Effector memory CD4-positive, alpha-beta T cell (primary cell): Measurements from ENCODE around the gene OTOL1.

Experiments used
- DNase-seq, 3 donors: peaks; one replicate each; pipeline ENCODE4 v3.0.0-alpha.2; 2020
- H3K27ac ChIP-seq: 2 replicates; pipeline ENCODE4 v1.7.0; 2013; ENCODE audit warnings: mild to moderate bottlenecking, low read length, moderate library complexity; ENCODE audit not compliant: insufficient read depth, poor library complexity, severe bottlenecking
- H3K27me3 ChIP-seq: replicated peaks from 2 replicates; pipeline ENCODE4 v1.7.0; 2013; ENCODE audit warnings: mild to moderate bottlenecking, low read length; ENCODE audit not compliant: insufficient read depth, control insufficient read depth, poor library complexity, severe bottlenecking
- H3K36me3 ChIP-seq: 2 replicates; pipeline ENCODE4 v1.7.0; 2013; ENCODE audit warnings: mild to moderate bottlenecking, low read length, moderate library complexity; ENCODE audit not compliant: control insufficient read depth, insufficient read depth
- H3K4me1 ChIP-seq: 2 replicates; pipeline ENCODE4 v1.7.0; 2013; ENCODE audit warnings: low read length, mild to moderate bottlenecking; ENCODE audit not compliant: control insufficient read depth, insufficient read depth, poor library complexity, severe bottlenecking
- H3K4me3 ChIP-seq: 2 replicates; pipeline ENCODE4 v1.7.0; 2013; ENCODE audit warnings: low read length, low read depth, mild to moderate bottlenecking; ENCODE audit not compliant: insufficient read depth, poor library complexity, severe bottlenecking
- H3K9me3 ChIP-seq: 2 replicates; pipeline ENCODE4 v1.7.0; 2013; ENCODE audit warnings: mild to moderate bottlenecking, low read length, moderate library complexity; ENCODE audit not compliant: control insufficient read depth
- total RNA-seq, 3 donors: gene quantifications; one replicate each; lab custom pipeline; 2026; lab: John Stamatoyannopoulos, UW

The OTOL1 gene
- 0 reads per million in 3 donors for total RNA-seq

DNA sequence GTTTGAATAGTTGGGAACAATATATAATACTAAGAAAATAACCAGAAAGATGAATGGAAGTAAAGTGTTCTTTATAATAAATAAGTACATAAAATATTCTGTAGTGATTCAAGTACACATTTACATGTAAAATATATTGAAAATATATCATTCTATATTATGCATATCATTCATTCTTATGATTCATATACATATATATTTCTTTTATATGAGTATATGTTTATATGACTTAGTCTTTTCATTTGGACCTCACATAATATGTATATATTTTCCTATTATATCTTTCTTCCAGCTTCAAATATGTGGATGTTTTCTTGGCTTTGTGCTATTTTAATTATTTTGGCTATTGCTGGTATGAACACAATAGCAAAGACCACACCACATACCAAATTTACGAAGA is at the start of gene OTOL1:
OTOL1 (plus strand) TSS at position 301 of the 400 bp plus-strand sequence; CDS start at position 301, 0 bp downstream.
- Histone ChIP-seq H3K27ac (no peak within 1 kb of the TSS), H3K4me1 (no peaks in the 10 kb centered on the region), H3K27me3 (no peaks in the 10 kb centered on the region), H3K36me3 (no peaks in the 10 kb centered on the region), H3K9me3 (no peaks in the 10 kb centered on the region), H3K4me3 (no peak within 1 kb of the TSS)
- DNase-seq = no peak

DNA sequence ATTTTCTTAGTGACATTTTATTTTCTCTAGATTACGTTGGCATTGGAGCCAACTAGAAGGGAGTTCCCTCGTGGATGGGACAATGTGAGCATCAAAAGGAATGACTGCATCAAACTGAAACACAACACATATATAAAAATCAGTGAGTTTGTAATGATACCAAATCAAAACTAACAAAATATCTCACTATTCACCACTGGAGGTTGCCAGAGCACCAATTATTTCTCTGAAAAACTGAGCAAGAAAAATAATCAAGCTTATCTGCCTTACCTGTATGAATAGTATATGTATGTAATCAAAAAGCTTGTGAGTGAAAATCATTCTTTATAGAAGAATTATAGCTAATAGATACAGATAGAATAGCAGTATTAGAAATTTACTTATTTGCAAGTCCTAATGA is 46.8 kb upstream of the OTOL1 start:
- H3K9me3 ChIP-seq = no peaks in the 10 kb centered on the region
- H3K27ac ChIP-seq = no peak overlapping the region
- no peaks in the 10 kb centered on the region for H3K27me3 ChIP-seq
- DNase-seq = no peak
- H3K4me1 ChIP-seq = no peaks in the 10 kb centered on the region
- H3K36me3 ChIP-seq = no peaks in the 10 kb centered on the region
- H3K4me3 ChIP-seq = no peak overlapping the region

DNA sequence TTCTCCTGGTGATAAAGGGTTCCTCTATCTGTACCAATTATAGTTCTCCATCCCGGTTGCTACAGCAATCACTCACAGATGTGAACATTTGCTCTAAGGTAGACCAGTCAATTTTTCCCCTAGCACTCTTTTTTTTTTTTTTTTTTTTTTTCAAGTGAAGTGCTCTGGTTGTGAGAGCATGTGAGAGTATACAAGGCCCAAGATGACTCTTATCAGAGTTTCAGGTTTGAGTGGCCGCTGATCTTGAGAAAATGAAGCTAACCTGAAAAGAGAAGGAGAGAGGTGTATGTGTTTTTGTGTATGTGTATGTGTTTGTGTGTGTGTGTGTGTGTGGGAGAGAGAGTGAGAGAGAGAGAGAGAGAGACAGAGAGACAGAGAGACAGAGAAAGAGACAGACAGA is 44.4 kb upstream of the OTOL1 start:
- Histone ChIP-seq H3K4me1 (no peaks in the 10 kb centered on the region), H3K9me3 (no peaks in the 10 kb centered on the region), H3K4me3 (no peak overlapping the region), H3K27ac (no peak overlapping the region), H3K27me3 (no peaks in the 10 kb centered on the region), H3K36me3 (no peaks in the 10 kb centered on the region)
- no peak for DNase-seq

DNA sequence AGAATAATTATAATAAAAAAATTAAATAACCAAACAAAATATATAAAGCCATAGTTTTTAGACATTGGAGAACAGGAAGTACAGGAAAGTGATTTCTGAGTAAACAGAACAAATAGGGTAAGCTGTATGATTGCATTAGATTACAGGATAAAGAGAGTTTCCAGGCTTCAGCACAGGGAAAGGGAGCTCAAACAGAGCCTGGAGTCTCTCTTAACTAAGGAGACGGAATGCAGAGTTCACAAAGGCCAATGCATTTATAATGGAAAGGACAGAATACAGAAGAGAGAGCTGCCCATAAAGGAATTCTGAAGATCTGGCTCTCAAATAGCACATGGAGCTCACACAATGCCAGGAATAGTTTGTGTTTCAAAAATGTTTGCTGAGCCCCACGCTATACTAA is 42.0 kb upstream of the OTOL1 start:
- no peaks in the 10 kb centered on the region for H3K4me1 ChIP-seq
- no peaks in the 10 kb centered on the region for H3K9me3 ChIP-seq
- no peaks in the 10 kb centered on the region for H3K27me3 ChIP-seq
- no peak overlapping the region for H3K4me3 ChIP-seq
- H3K27ac ChIP-seq = no peak overlapping the region
- DNase-seq = no peak
- H3K36me3 ChIP-seq = no peaks in the 10 kb centered on the region

DNA sequence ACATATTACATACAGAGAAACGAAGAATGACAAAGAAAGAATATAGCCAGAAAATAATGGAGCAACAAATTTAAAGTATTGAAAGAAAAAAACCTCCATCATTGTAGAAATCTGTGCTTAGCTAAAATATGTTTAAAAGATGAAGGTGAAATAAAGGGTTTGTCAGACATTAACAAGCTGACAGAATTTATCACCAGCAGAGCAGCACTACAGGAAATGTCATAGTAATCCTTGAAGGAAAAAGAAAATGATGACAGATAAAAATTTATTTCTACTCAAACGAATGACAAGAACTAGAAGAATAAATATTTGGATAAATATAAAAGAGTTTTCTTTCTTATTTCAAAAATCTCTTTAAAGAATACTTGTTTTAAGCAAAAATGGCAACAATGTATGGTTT is 40.6 kb upstream of the OTOL1 start:
- Histone ChIP-seq H3K4me3 (no peak overlapping the region), H3K27me3 (no peaks in the 10 kb centered on the region), H3K27ac (no peak overlapping the region), H3K36me3 (no peaks in the 10 kb centered on the region), H3K4me1 (no peaks in the 10 kb centered on the region), H3K9me3 (no peaks in the 10 kb centered on the region)
- no peak for DNase-seq

DNA sequence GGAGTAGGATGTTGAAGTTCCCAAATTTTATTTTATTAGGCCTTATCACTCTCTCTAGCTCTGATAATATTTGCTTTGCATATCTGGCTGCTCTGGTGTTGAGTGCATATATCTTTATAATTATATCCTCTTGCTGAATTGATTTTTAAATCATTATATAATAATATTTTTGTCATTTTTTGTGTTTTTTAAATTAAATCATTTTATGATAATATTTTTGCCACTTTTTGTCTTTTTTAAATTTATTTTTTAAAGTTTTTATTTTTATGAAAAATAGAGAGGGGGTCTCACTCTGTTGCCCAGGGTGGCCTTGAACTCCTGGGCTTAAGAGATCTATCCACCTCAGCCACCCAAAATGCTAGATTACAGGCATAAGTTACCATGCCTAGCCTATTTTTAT is 34.5 kb upstream of the OTOL1 start:
- H3K36me3 ChIP-seq = no peaks in the 10 kb centered on the region
- H3K27ac ChIP-seq = no peak overlapping the region
- no peaks in the 10 kb centered on the region for H3K9me3 ChIP-seq
- DNase-seq = no peak
- no peaks in the 10 kb centered on the region for H3K27me3 ChIP-seq
- H3K4me3 ChIP-seq = no peak overlapping the region
- no peaks in the 10 kb centered on the region for H3K4me1 ChIP-seq

DNA sequence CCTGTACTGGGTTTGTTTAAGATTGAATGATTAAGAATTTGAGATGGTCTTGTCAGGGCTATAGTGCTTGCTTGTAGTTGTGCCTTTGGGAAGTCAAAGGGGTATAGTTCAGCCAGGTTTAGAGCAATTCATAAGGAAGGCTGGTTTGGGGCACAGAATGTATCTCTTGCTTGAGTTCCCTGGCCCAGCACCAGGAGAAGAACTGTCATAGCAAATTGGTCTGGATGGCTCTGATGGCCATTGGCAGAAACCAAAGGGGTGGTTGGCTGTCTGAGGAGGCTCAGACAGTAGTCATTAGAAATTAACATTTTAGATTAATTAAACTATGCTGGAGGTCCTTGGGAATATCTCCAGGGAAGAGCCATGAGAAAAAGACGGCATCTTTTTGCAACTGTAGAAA is 25.4 kb upstream of the OTOL1 start:
- Histone ChIP-seq H3K27me3 (no peaks in the 10 kb centered on the region), H3K9me3 (no peaks in the 10 kb centered on the region), H3K4me1 (no peaks in the 10 kb centered on the region)

DNA sequence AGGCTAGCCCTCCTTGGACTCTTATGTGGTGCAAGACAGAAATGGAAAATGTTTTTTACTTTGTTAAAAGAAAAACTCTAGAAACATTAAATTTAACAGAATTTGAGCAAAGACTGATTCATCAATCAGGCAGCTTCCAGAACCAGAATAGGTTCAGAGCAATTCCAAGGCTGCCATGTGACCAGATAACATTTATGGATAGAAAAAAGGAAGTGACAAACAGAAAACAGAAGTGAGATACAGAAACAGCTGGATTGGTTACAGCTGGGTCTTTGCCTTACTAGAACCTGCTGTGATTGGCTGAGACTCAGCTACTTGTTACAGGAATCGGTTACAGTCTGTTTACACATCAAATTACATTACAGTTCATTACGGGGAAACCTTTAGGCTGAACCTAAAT is 22.5 kb upstream of the OTOL1 start:
- DNase-seq = no peak
- no peak overlapping the region for H3K4me3 ChIP-seq
- H3K4me1 ChIP-seq = no peaks in the 10 kb centered on the region
- H3K27me3 ChIP-seq = no peaks in the 10 kb centered on the region
- H3K36me3 ChIP-seq = no peaks in the 10 kb centered on the region
- H3K27ac ChIP-seq = no peak overlapping the region
- no peaks in the 10 kb centered on the region for H3K9me3 ChIP-seq

More for the DNA sequence above, 25.4 kb upstream of the OTOL1 start:
- DNase-seq = no peak
- Histone ChIP-seq H3K4me3 (no peak overlapping the region), H3K36me3 (no peaks in the 10 kb centered on the region), H3K27ac (no peak overlapping the region)

DNA sequence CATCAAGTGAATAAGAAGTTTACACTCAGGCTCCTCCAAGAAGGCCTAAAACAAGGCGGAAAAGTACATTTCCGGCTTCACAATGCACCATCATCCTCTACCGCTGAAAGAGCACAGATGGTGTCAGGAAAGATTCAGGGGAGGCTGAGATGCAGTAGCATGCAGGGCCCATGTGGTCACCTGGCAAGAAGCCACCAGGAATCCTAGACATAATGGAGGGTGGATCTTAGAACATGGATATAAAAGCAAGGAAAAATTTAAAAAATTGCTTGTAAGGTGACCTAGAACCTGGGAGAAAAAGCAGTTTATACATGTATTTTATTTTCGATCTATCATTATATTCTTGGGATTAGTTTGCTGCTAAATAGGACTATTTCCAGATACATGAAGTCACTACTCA is 21.9 kb upstream of the OTOL1 start:
- Histone ChIP-seq H3K4me1 (no peaks in the 10 kb centered on the region), H3K9me3 (no peaks in the 10 kb centered on the region), H3K27ac (no peak overlapping the region), H3K4me3 (no peak overlapping the region), H3K27me3 (no peaks in the 10 kb centered on the region), H3K36me3 (no peaks in the 10 kb centered on the region)
- no peak for DNase-seq

DNA sequence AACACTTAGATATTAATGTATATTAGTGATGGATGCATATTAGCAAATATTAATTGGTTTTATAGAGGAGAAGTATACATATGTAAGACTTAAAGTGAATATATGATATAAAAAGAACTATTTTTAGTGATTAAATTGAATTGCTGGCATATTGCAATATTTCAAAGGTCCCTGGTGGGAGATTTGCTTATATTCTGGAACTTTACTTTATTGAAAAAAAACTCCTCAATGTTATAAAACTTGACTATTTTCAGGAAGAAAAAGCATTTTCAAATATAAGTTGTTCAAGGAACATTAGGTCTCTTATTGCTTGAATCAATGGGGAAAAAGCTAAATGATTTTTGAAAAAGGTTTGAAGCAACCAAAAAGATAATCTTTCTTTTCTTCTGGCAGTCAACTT is 21.4 kb upstream of the OTOL1 start:
- H3K36me3 ChIP-seq = no peaks in the 10 kb centered on the region
- no peak for DNase-seq

DNA sequence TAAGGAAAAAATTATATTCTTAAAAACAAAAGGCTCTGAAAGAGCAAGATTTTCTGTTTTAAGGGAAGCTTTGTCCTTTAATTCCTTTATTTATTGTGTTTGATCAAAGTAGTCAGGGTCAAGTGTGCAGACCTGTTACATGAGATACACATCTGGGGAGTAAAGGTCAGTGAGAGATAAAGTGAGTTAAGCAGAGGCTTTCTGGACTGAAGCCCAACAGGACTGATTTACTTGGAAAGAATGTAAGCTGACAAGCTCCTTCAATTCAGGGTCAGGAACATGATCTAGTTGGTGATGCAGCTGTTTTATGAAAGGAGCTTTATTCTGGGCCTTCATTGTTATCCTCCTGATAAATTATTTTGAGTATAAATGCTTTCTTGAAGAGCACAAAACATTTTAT is 20.7 kb upstream of the OTOL1 start:
- no peak for DNase-seq
- H3K27me3 ChIP-seq = no peaks in the 10 kb centered on the region
- no peaks in the 10 kb centered on the region for H3K4me1 ChIP-seq

More for the DNA sequence above, 21.4 kb upstream of the OTOL1 start:
- Histone ChIP-seq H3K27ac (no peak overlapping the region), H3K4me3 (no peak overlapping the region), H3K27me3 (no peaks in the 10 kb centered on the region), H3K4me1 (no peaks in the 10 kb centered on the region), H3K9me3 (no peaks in the 10 kb centered on the region)

More for the DNA sequence above, 20.7 kb upstream of the OTOL1 start:
- no peaks in the 10 kb centered on the region for H3K36me3 ChIP-seq
- no peak overlapping the region for H3K27ac ChIP-seq
- no peaks in the 10 kb centered on the region for H3K9me3 ChIP-seq
- H3K4me3 ChIP-seq = no peak overlapping the region
